ENCODE measurements around the gene CSF1R. TPM values are rescaled to one million over a fixed set of nuclear protein-coding genes. Genes with fewer than 3 reads are reported as not detected.
"Not testable (repeated sequence)": the region's sequence is repeated elsewhere in the genome, so short reads cannot be mapped to it uniquely, and the experiment has no call there.

CSF1R gene
- total and polyA plus RNA-seq, 10 donors, result 23.1 to 429 (median 291) TPM

- intact Hi-C loops (cut with DNase I; ENCODE audit: low total_unique reads), result no loop called here
- 94 to 98% (median 96%) methylated on average over 4 of the region's 4 CpGs for WGBS, 5 donors
- TF ChIP-seq POLR2AphosphoS5 (IDR thresholded peaks at IDR 0.05) (no peak), POLR2A (IDR thresholded peaks at IDR 0.05) (no peak), CTCF (IDR thresholded peaks at IDR 0.05 in 8 of 11, conservative IDR thresholded peaks at IDR 0.05 in 3 of 11) (no peak)
- no peak overlapping the region for H3K27ac ChIP-seq
- H3K4me1 ChIP-seq, result no peaks in the 10 kb centered on the region
- H3K36me3 ChIP-seq, result peaks cover 6 to 99% (median 89%) of the 10 kb centered on the region in 6 donors
- H3K27me3 ChIP-seq (replicated peaks in 1 of 7), result no peaks in the 10 kb centered on the region
- no peaks in the 10 kb centered on the region for H3K9me3 ChIP-seq
- no peak overlapping the region for H3K4me3 ChIP-seq
- DNase-seq, result no peak
Observed at GRCh38 chr5:150033334-150033733, 53.0 kb downstream of the CSF1R start.

DNA sequence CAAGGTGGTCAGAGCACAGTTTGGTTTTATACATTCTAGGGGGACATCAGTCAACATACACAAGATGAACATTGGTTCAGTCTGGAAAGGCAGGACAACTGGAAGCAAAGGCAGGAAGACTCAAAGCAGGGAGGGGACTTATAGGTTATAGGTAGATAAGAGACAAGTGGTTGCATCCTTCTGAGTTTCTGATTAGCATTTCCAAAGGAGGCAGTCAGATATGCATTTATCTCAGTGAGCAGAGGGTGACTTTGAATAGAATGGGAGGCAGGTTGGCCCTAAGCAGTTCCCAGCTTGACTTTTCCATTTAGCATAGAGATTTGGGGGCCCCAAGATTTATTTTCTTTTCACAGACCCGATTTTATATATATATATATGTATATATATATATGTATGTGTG, 58.3 kb downstream of the CSF1R start:
- DNase-seq; H3K4me1 ChIP-seq; H3K9me3 ChIP-seq; H3K27me3 ChIP-seq (replicated peaks in 1 of 7); H3K4me3 ChIP-seq; H3K27ac ChIP-seq; intact Hi-C loops (cut with DNase I; ENCODE audit: low total_unique reads): not testable (repeated sequence)
- H3K36me3 ChIP-seq, result peaks cover 4 to 99% (median 83%) of the 10 kb centered on the region in 6 donors
- 80 to 93% (median 87%) methylated on average over 1 of the region's 1 CpG for WGBS, 5 donors

DNA sequence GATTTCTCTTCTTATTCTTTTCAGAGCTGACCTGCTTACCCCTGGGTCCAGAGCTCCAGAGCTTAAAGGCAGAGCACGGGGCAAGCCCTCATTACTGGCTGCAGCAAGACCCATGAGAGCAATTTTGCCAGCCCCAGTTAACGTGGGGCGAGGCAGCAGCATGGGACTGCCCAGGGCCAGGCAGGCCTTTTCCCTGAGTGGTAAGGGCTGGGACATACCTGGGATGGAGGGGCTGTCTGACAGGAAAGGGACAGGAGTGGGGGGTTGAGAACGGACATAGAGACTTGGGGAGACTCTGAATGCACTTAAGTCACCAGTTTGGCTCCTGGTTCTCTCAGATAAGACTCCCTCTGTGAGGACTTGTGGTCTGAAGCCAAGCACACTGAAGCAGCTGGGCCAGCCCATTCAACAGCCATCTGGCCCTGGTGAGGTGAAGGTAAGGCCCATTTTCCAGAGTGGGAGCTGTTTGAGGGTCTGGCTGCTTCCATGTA, 59.6 kb downstream of the CSF1R start:
- DNase-seq, result no peak
- WGBS, 5 donors, result 91 to 100% (median 94%) methylated on average over 4 of the region's 4 CpGs
- H3K27me3 ChIP-seq (replicated peaks in 1 of 7), result no peaks in the 10 kb centered on the region
- H3K27ac ChIP-seq, result no peak overlapping the region
- intact Hi-C loops (cut with DNase I; ENCODE audit: low total_unique reads), result no loop called here
- peaks cover 4 to 99% (median 79%) of the 10 kb centered on the region in 6 donors for H3K36me3 ChIP-seq
- no peak overlapping the region for H3K4me3 ChIP-seq
- no peaks in the 10 kb centered on the region for H3K9me3 ChIP-seq
- TF ChIP-seq POLR2AphosphoS5 (IDR thresholded peaks at IDR 0.05) (no peak), POLR2A (IDR thresholded peaks at IDR 0.05) (no peak), CTCF (IDR thresholded peaks at IDR 0.05 in 8 of 11, conservative IDR thresholded peaks at IDR 0.05 in 3 of 11) (no peak)
- peaks cover 0 to 12% (median 0%) of the 10 kb centered on the region in 6 donors for H3K4me1 ChIP-seq

GRCh38 chr5:150024346-150024984, 61.9 kb downstream of the CSF1R start:
- H3K36me3 ChIP-seq, result peaks cover 0 to 99% (median 76%) of the 10 kb centered on the region in 6 donors
- no peaks in the 10 kb centered on the region for H3K27me3 ChIP-seq (replicated peaks in 1 of 7)
- no peak overlapping the region for H3K27ac ChIP-seq
- no peak overlapping the region for H3K4me3 ChIP-seq
- peaks cover 0 to 17% (median 0%) of the 10 kb centered on the region in 6 donors for H3K4me1 ChIP-seq
- 80 to 95% (median 82%) methylated on average over 9 of the region's 9 CpGs for WGBS, 5 donors
- H3K9me3 ChIP-seq, result no peaks in the 10 kb centered on the region
- no peak for DNase-seq
- intact Hi-C loops (cut with DNase I; ENCODE audit: low total_unique reads), result no loop called here
- no peak for TF ChIP-seq CTCF (IDR thresholded peaks at IDR 0.05 in 8 of 11, conservative IDR thresholded peaks at IDR 0.05 in 3 of 11)
- no peak for TF ChIP-seq POLR2A (IDR thresholded peaks at IDR 0.05)
- TF ChIP-seq POLR2AphosphoS5 (IDR thresholded peaks at IDR 0.05), result no peak

Measured in spleen (tissue), 11 donors.